SK-N-SH treated with all-trans-retinoic acid at 6 μM for 48 hours (cell line): ENCODE results near the gene CLEC14A.

Experiments used
- ATAC-seq: fragments of 200-7000 bp; cut with Tn5 transposase; 3 replicates; pipeline ENCODE4 v1.9.1; 2020; ENCODE audit warnings: mild to moderate bottlenecking, moderate library complexity
- ARNTL ChIP-seq: fragments of 450-650 bp; formaldehyde crosslinking; IDR thresholded peaks from 2 replicates; pipeline ENCODE4 v1.5.0; 2020; ENCODE audit warnings: low read depth, mild to moderate bottlenecking, moderate library complexity, borderline replicate concordance
- BACH2 ChIP-seq: fragments of 250-450 bp; sonication (Bioruptor Pico); IDR thresholded peaks from 2 replicates; pipeline ENCODE4 v1.9.0; 2021; ENCODE audit warnings: mild to moderate bottlenecking, borderline replicate concordance
- CSDC2 ChIP-seq: fragments of 250-450 bp; sonication (Bioruptor Pico); IDR thresholded peaks from 2 replicates; pipeline ENCODE4 v1.5.0; 2020; ENCODE audit warnings: mild to moderate bottlenecking, moderate library complexity
- CSRNP3 ChIP-seq: fragments of 250-450 bp; sonication (Bioruptor Pico); IDR thresholded peaks from 2 replicates; pipeline ENCODE4 v1.5.1; 2021; ENCODE audit warnings: mild to moderate bottlenecking, moderate library complexity
- ESRRG ChIP-seq: fragments of 250-450 bp; sonication (Bioruptor Pico); IDR thresholded peaks from 2 replicates; pipeline ENCODE4 v1.6.1; 2021; ENCODE audit warnings: mild to moderate bottlenecking
- ISL1 ChIP-seq: fragments of 250-450 bp; sonication (Bioruptor Pico); IDR thresholded peaks from 2 replicates; pipeline ENCODE4 v2.1.2; 2022; ENCODE audit warnings: mild to moderate bottlenecking, moderate library complexity
- OSR1 ChIP-seq: fragments of 250-450 bp; sonication (Bioruptor Pico); IDR thresholded peaks from 2 replicates; pipeline ENCODE4 v1.8.0; 2022; ENCODE audit warnings: moderate library complexity, mild to moderate bottlenecking, inconsistent platforms
- PATZ1 ChIP-seq: fragments of 250-450 bp; sonication (Bioruptor Pico); IDR thresholded peaks from 2 replicates; pipeline ENCODE4 v1.8.0; 2020; ENCODE audit warnings: mild to moderate bottlenecking, moderate library complexity, borderline replicate concordance
- PPARA ChIP-seq: fragments of 250-450 bp; sonication (Bioruptor Pico); IDR thresholded peaks from 2 replicates; pipeline ENCODE4 v1.5.0; 2020; ENCODE audit warnings: mild to moderate bottlenecking, borderline replicate concordance
- RARB ChIP-seq: fragments of 250-450 bp; sonication (Bioruptor Pico); IDR thresholded peaks from 2 replicates; pipeline ENCODE4 v1.8.0; 2021; ENCODE audit warnings: mild to moderate bottlenecking, moderate library complexity
- SNAI2 ChIP-seq: fragments of 250-450 bp; sonication (Bioruptor Pico); IDR thresholded peaks from 2 replicates; pipeline ENCODE4 v1.5.0; 2020; ENCODE audit warnings: mild to moderate bottlenecking, moderate library complexity
- TCF4 ChIP-seq: fragments of 250-450 bp; sonication (Bioruptor Pico); IDR thresholded peaks from 2 replicates; pipeline ENCODE4 v1.8.0; 2021; ENCODE audit warnings: mild to moderate bottlenecking, moderate library complexity, borderline replicate concordance
- TOX ChIP-seq: fragments of 250-450 bp; sonication (Bioruptor Pico); IDR thresholded peaks from 2 replicates; pipeline ENCODE4 v1.8.0; 2021; ENCODE audit warnings: mild to moderate bottlenecking, moderate library complexity, borderline replicate concordance
- TSHZ2 ChIP-seq: fragments of 250-450 bp; sonication (Bioruptor Pico); IDR thresholded peaks from 2 replicates; pipeline ENCODE4 v1.5.0; 2020; ENCODE audit warnings: mild to moderate bottlenecking, moderate library complexity
- ZC3H10 ChIP-seq: fragments of 250-450 bp; sonication (Bioruptor Pico); IDR thresholded peaks from 2 replicates; pipeline ENCODE4 v1.5.1; 2021; ENCODE audit warnings: mild to moderate bottlenecking, moderate library complexity
- ZFP3 ChIP-seq: fragments of 250-450 bp; sonication (Bioruptor Pico); IDR thresholded peaks from 2 replicates; pipeline ENCODE4 v1.5.0; 2020; ENCODE audit warnings: mild to moderate bottlenecking, moderate library complexity
- ZFP30 ChIP-seq: fragments of 450-650 bp; formaldehyde crosslinking; IDR thresholded peaks from 2 replicates; pipeline ENCODE4 v1.5.0; 2022; ENCODE audit warnings: mild to moderate bottlenecking, moderate library complexity
- ZNF565 ChIP-seq: fragments of 450-650 bp; formaldehyde crosslinking; conservative IDR thresholded peaks from 2 replicates; pipeline ENCODE4 v1.5.0; 2020; ENCODE audit warnings: low read depth, mild to moderate bottlenecking, moderate library complexity
- ZNF70 ChIP-seq: fragments of 450-650 bp; formaldehyde crosslinking; IDR thresholded peaks from 2 replicates; pipeline ENCODE4 v1.5.0; 2020; ENCODE audit warnings: mild to moderate bottlenecking, moderate library complexity
- ZNF8 ChIP-seq: fragments of 450-650 bp; formaldehyde crosslinking; IDR thresholded peaks from 2 replicates; pipeline ENCODE4 v1.5.0; 2020; ENCODE audit warnings: mild to moderate bottlenecking, moderate library complexity
- TF ChIP-seq, protein P1 (sequence below): fragments of 250-450 bp; sonication (Bioruptor Pico); IDR thresholded peaks from 2 replicates; pipeline ENCODE4 v1.5.1; 2020; ENCODE audit warnings: low read depth, mild to moderate bottlenecking, moderate library complexity
- TF ChIP-seq, protein P2 (sequence below): fragments of 250-450 bp; sonication (Bioruptor Pico); IDR thresholded peaks from 2 replicates; pipeline ENCODE4 v1.8.0; 2021; ENCODE audit warnings: low read depth, mild to moderate bottlenecking, moderate library complexity, borderline replicate concordance

Gene CLEC14A

GRCh38 chr14:38254571-38255407, 1.1 kb downstream of the CLEC14A start:
- no peak for TF ChIP-seq CSRNP3 (CRISPR knock-in tag)
- no peak for TF ChIP-seq OSR1 (CRISPR knock-in tag)
- TF ChIP-seq, protein P1, sequence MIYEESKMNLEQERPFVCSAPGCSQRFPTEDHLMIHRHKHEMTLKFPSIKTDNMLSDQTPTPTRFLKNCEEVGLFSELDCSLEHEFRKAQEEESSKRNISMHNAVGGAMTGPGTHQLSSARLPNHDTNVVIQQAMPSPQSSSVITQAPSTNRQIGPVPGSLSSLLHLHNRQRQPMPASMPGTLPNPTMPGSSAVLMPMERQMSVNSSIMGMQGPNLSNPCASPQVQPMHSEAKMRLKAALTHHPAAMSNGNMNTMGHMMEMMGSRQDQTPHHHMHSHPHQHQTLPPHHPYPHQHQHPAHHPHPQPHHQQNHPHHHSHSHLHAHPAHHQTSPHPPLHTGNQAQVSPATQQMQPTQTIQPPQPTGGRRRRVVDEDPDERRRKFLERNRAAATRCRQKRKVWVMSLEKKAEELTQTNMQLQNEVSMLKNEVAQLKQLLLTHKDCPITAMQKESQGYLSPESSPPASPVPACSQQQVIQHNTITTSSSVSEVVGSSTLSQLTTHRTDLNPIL (CRISPR knock-in tag) = no peak
- no peak for TF ChIP-seq TOX (CRISPR knock-in tag)
- no peak for TF ChIP-seq ZNF565 (CRISPR knock-in tag)
- no peak for TF ChIP-seq ZFP30 (CRISPR knock-in tag)
- TF ChIP-seq ZC3H10 (CRISPR knock-in tag) = no peak
- TF ChIP-seq ZNF8 (CRISPR knock-in tag) = no peak
- TF ChIP-seq ESRRG (CRISPR knock-in tag) = no peak
- TF ChIP-seq ISL1 = no peak
- no peak for TF ChIP-seq ARNTL (CRISPR knock-in tag)
- no peak for TF ChIP-seq ZNF70 (CRISPR knock-in tag)
- TF ChIP-seq, protein P2, sequence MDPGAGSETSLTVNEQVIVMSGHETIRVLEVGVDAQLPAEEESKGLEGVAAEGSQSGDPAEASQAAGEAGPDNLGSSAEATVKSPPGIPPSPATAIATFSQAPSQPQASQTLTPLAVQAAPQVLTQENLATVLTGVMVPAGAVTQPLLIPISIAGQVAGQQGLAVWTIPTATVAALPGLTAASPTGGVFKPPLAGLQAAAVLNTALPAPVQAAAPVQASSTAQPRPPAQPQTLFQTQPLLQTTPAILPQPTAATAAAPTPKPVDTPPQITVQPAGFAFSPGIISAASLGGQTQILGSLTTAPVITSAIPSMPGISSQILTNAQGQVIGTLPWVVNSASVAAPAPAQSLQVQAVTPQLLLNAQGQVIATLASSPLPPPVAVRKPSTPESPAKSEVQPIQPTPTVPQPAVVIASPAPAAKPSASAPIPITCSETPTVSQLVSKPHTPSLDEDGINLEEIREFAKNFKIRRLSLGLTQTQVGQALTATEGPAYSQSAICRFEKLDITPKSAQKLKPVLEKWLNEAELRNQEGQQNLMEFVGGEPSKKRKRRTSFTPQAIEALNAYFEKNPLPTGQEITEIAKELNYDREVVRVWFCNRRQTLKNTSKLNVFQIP (CRISPR knock-in tag) = no peak
- no peak for TF ChIP-seq CSDC2
- ATAC-seq = peak; percentile 57; the same call in 2 of the 3 replicates

DNA sequence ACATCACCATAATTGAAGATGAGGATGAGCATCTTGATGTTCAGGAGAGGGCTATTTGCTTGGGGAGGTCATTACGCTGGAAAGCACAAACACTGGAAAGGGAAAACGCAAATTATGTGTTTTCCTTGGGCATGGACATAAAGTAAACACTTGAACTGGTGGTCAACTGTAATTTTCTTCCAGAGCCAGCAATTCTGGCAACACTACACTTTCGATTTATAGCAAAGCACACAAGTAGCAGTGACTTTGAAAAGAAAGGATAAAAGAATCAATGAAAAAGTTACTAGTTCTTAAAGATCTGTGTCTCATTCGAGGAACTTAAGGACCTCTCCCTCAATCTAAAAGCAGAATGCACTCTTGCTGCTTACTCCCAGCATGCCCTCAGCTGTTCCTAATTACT, 2.2 kb downstream of the CLEC14A start:
- TF ChIP-seq ZC3H10 (CRISPR knock-in tag) (no peak), TCF4 (CRISPR knock-in tag) (no peak), CSDC2 (no peak), ZNF70 (CRISPR knock-in tag) (no peak), ZFP3 (no peak)
- no peak for ATAC-seq

GRCh38 chr14:38252066-38252710, 3.7 kb downstream of the CLEC14A start:
- ATAC-seq = no peak
- no peak for TF ChIP-seq SNAI2 (CRISPR knock-in tag)
- TF ChIP-seq PATZ1 = no peak
- TF ChIP-seq PPARA (CRISPR knock-in tag) = no peak
- no peak for TF ChIP-seq ZFP3
- TF ChIP-seq RARB (CRISPR knock-in tag) = no peak
- TF ChIP-seq ZNF8 (CRISPR knock-in tag) = no peak
- TF ChIP-seq, protein P1 (CRISPR knock-in tag) = no peak
- no peak for TF ChIP-seq ZFP30 (CRISPR knock-in tag)
- TF ChIP-seq CSDC2 = no peak
- no peak for TF ChIP-seq BACH2 (CRISPR knock-in tag)
- TF ChIP-seq TSHZ2 (CRISPR knock-in tag) = no peak
- no peak for TF ChIP-seq TCF4 (CRISPR knock-in tag)
- TF ChIP-seq ARNTL (CRISPR knock-in tag) = no peak
- no peak for TF ChIP-seq CSRNP3 (CRISPR knock-in tag)
- no peak for TF ChIP-seq ESRRG (CRISPR knock-in tag)
- TF ChIP-seq ZC3H10 (CRISPR knock-in tag) = no peak
